Activated T-cell treated with anti-CD3 and anti-CD28 coated beads, Interleukin-2, amount 50 U/mL, for 4 hours (primary cell): Measurements from ENCODE around the gene AGBL4. TPM values are rescaled to one million over a fixed set of nuclear protein-coding genes. Genes with fewer than 3 reads are reported as not detected.

Source experiments
- ATAC-seq, 2 donors: fragments of 200-7000 bp; cut with Tn5 transposase; one replicate each; pipeline ENCODE4 v1.10.0; 2021
- DNase-seq: peaks from one replicate; pipeline ENCODE4 v3.0.0-alpha.2; 2020
- H3K27me3 Mint-ChIP-seq: one replicate; pipeline ENCODE4 v1.8.0; 2021; ENCODE audit warnings: low read depth, mixed read lengths
- H3K36me3 Mint-ChIP-seq: one replicate; pipeline ENCODE4 v1.8.0; 2022; ENCODE audit warnings: mixed read lengths; ENCODE audit not compliant: insufficient read depth
- H3K4me1 Mint-ChIP-seq: one replicate; pipeline ENCODE4 v1.8.0; 2021; ENCODE audit warnings: low read depth, mixed read lengths
- H3K4me3 Mint-ChIP-seq: one replicate; pipeline ENCODE4 v1.8.0; 2021; ENCODE audit warnings: mild to moderate bottlenecking, moderate library complexity, mixed read lengths
- H3K9me3 Mint-ChIP-seq: one replicate; pipeline ENCODE4 v1.8.0; 2021; ENCODE audit warnings: mixed read lengths
- total RNA-seq, 3 donors: library from RNA; stranded (reverse); gene quantifications; one replicate each; pipeline ENCODE4 v1.2.1, GENCODE V29; 2021

AGBL4 gene
- total RNA-seq, 3 donors from 2014 or later: not detected

DNA sequence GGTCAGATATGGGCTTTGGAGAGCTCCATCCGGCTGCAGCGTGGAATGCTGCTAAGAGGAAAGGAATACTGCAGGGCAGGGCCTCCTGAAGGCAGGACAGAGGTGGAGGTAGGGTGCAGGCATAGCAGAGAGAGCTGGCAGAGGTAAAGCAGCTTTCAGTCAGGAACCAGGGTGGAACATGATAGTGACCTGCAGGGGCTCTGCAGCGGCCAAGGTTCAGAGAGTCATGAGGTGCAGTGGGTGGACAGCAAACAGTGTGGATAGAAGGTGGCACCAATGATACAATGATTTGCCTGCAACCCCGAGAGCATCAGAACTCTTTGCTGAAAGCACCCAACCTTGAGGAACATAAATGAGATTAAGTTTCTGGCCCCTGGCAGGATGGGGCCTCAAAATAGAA, 1366.3 kb downstream of the AGBL4 start:
- ATAC-seq: no peak
- H3K36me3 Mint-ChIP-seq: no peaks in the 10 kb centered on the region
- H3K9me3 Mint-ChIP-seq: no peaks in the 10 kb centered on the region
- H3K4me1 Mint-ChIP-seq: no peaks in the 10 kb centered on the region
- peaks cover 8% of the 10 kb centered on the region for H3K27me3 Mint-ChIP-seq
- DNase-seq: no peak
- no peak overlapping the region for H3K4me3 Mint-ChIP-seq

DNA sequence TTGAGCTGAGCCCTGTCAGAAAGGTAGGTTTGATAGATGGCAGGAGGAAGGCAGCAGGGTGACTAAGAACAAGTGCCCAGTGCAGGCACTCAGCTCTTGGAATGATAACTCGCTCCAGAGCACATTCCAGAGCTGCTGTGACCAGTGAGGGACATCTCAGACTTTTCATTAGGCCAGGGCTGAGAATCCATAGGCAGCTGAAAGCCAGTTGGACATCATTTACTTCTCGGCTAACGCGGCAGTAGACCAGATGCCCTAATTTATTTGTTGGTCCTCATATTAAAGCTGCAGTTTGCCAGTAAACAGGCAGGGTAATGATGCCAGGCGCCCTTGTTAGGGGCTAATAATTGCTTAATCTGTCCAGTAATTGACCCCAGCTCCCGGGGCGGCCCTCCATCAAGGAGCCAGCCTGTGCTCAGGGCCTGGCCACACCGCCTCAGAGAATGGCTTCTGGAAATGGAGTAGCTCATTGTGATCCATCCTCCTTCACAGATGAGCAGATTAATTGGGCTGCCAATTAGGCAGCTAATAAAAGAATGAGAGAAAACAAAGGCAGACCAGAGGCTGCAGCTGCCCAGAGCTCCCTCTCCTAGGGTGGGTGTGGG, 1369.0 kb downstream of the AGBL4 start:
- ATAC-seq: no peak
- no peaks in the 10 kb centered on the region for H3K36me3 Mint-ChIP-seq
- no peaks in the 10 kb centered on the region for H3K4me1 Mint-ChIP-seq
- no peak for DNase-seq
- H3K4me3 Mint-ChIP-seq: no peak overlapping the region
- H3K27me3 Mint-ChIP-seq: peaks cover 13% of the 10 kb centered on the region
- no peaks in the 10 kb centered on the region for H3K9me3 Mint-ChIP-seq

DNA sequence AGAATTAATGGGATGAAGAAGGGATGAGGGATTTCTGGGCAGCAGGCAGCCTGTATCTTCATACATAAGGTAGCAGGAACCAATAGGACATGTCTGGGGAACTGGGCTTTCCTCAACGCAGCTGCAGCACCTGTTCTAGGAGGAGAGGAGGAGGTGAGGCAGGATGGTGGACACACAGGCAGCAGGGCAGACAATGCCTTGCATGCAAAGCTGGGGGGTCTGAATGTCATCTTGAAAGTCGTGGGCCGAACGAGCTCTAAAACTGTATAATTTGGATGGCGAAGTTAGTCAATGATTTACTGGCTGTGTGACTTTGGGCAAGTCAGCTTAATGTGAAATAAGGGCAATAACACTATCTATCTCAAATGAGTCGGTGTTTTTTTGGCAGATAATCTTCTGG, 1371.4 kb downstream of the AGBL4 start:
- H3K4me3 Mint-ChIP-seq: no peak overlapping the region
- no peaks in the 10 kb centered on the region for H3K36me3 Mint-ChIP-seq
- ATAC-seq (no peak), DNase-seq (no peak)
- peaks cover 13% of the 10 kb centered on the region for H3K27me3 Mint-ChIP-seq
- no peaks in the 10 kb centered on the region for H3K4me1 Mint-ChIP-seq
- no peaks in the 10 kb centered on the region for H3K9me3 Mint-ChIP-seq

DNA sequence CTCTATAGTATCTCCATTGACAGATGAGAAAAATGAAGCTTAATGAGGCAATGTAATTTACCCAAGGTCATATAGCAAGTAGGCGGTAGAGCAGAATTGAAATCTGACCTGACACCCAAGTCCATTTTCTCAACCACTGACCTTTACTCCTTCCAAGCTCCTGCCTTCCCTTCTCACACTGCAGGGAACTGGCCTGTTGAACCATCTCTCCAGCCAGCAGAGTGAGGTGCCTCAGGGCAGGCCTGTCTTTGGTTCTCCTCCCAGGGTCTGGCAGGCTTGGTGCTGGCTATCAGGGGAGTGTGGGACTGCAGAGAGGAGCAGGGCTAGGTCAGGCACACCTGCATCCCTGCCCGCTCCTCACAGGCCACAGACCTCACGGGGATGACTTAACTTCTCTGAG, 1373.9 kb downstream of the AGBL4 start:
- Mint-ChIP-seq H3K4me1 (no peaks in the 10 kb centered on the region), H3K9me3 (no peaks in the 10 kb centered on the region), H3K27me3 (peaks cover 15% of the 10 kb centered on the region), H3K4me3 (no peak overlapping the region), H3K36me3 (no peaks in the 10 kb centered on the region)
- DNase-seq (no peak), ATAC-seq (no peak)

DNA sequence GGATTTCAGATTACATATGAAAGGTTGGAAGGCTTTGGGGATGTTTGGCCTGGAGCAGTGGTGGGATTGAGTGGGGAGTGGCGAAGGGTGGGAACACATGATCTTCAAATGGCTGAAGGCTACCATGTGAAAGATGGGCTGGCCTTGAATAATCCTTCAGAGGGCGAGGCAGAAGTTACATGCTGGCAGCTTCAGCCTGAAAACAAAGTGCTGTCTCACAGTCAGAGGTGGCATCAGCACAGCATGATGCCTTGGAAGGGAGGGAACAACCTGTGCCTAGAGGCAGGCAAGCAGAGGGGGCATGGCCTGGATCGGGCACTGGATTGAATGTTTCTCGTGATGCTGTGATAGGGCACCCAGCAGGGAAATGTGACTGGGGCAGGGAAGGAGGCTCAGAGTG, 1377.9 kb downstream of the AGBL4 start:
- H3K4me1 Mint-ChIP-seq: no peaks in the 10 kb centered on the region
- no peak for ATAC-seq
- no peak overlapping the region for H3K4me3 Mint-ChIP-seq
- H3K36me3 Mint-ChIP-seq: no peaks in the 10 kb centered on the region
- DNase-seq: no peak
- peaks cover 5% of the 10 kb centered on the region for H3K27me3 Mint-ChIP-seq
- no peaks in the 10 kb centered on the region for H3K9me3 Mint-ChIP-seq

DNA sequence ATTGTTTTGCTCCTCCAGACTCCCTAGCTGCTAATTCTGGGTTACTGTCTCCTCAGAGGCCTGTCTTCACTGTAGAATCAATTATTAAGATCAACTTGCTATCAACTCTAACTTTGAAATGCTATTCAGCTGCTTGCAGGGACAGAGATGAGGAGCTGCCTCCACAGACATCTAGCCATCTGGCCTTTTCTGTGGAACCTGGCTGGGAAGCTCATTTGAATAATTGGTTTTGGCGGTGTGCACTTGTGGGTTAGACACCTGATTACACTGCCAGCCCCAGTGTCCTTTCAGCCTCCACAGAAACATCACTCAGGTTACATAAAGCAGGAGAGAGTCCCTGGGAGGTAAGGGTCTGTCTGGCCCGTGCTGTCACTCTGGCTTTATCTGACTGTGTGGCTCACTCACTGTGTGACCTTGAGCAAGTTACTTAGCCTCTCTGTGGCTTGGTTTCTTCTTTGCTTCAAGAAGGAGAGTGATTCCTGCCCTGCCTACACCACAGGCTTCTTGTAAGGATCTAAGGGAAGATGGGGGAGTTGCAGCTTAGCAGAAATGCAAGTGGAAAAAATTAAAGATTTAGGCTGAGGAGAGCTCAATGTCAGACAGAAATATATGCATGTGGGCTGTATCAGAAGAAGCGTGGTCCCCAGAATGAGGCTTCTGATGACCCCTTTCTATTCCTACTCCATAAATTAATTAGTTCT, 1378.7 kb downstream of the AGBL4 start:
- ATAC-seq (no peak), DNase-seq (no peak)
- H3K4me1 Mint-ChIP-seq: no peaks in the 10 kb centered on the region
- H3K36me3 Mint-ChIP-seq: no peaks in the 10 kb centered on the region
- no peaks in the 10 kb centered on the region for H3K9me3 Mint-ChIP-seq
- H3K4me3 Mint-ChIP-seq: no peak overlapping the region
- H3K27me3 Mint-ChIP-seq: peaks cover 5% of the 10 kb centered on the region

DNA sequence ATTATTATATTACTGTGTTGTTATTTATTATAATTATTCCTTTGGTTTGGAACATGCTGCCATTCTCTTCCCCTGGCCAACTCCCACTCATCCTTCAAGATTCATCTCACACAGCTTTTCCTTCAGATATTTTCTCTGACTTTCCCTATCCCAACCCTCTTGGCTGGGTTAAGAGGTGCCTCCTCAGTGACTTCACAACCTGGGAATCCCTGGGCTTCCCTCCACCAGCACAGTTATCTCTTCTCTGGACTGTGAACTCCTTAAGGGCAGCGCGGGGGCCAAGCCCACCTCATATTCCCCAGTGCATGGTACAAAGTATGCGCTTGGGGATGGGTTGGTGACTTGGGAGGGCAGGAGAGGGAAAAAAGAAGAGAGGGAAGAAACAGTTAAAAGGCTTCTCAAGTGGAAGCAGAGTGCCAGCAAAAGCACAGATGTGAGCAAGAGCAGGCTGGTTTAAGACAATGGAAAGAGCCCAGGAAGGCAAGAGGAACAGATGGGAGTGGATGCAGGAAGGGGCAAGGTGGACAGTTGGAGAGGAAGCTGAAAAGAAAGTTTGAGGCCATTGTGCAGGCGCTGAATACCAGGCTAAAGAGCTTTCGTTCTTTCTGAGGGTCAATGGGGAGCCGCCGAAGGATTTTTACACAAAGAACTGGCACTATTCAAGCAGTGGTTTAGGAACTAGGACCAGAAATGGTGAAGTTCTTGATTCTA, 1379.4 kb downstream of the AGBL4 start:
- no peaks in the 10 kb centered on the region for H3K4me1 Mint-ChIP-seq
- ATAC-seq: no peak
- H3K4me3 Mint-ChIP-seq: no peak overlapping the region
- no peak for DNase-seq
- H3K9me3 Mint-ChIP-seq: no peaks in the 10 kb centered on the region
- no peaks in the 10 kb centered on the region for H3K36me3 Mint-ChIP-seq
- H3K27me3 Mint-ChIP-seq: peaks cover 5% of the 10 kb centered on the region

DNA sequence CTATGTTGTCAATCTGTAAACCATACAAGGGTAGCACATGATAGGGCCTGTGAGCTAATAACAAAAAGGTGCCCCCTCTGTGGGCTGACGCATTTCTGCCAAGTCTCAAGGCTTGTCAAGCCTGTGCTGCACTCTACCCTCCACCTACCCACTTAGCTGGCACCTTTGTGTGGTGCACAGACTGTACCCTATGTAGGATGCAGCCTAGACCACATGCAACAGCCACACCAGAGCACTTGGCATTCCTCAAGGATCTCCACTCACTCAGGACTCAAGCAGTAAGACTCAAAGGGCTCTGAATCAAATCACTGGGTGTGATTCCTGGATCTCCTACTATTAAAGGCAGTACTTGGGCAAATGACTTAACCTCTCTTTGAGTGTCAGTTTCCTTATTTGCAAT, 1380.6 kb downstream of the AGBL4 start:
- Mint-ChIP-seq H3K27me3 (peaks cover 5% of the 10 kb centered on the region), H3K4me3 (no peak overlapping the region), H3K4me1 (no peaks in the 10 kb centered on the region), H3K9me3 (no peaks in the 10 kb centered on the region), H3K36me3 (no peaks in the 10 kb centered on the region)
- DNase-seq: no peak
- ATAC-seq: no peak

DNA sequence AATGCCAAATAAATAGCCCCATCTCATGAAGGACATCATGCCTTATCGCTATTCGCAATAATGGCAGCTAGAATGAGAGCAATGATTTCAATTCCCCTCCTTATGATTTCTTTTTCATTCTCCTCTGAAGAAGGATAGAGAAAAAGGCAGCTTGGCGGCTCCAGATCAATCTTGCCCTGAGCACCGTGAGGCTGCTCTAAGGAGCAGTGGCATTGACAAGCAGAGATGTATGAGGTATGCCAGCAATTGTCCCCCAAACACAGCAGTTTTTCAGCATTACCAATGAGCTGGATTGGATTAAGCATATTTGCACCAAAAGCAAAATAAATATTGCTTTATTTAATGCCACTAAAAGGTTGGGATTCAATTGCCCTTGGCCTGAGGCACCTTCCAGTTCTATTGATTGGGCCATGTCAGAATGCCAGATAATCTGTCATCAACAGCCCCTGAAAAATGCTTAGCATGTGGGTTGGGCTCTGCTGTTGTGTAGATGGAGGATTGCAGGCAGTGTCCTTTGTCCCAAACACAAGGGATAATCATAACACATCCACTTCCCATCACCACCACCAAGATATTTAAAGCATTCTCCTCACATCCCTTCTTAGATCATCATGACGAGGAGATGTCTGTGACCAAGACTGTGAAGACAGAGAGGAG, 1382.8 kb downstream of the AGBL4 start:
- DNase-seq (no peak), ATAC-seq (no peak)
- H3K4me3 Mint-ChIP-seq: no peak overlapping the region
- no peaks in the 10 kb centered on the region for H3K9me3 Mint-ChIP-seq
- no peaks in the 10 kb centered on the region for H3K36me3 Mint-ChIP-seq
- H3K27me3 Mint-ChIP-seq: peaks cover 5% of the 10 kb centered on the region
- H3K4me1 Mint-ChIP-seq: no peaks in the 10 kb centered on the region

DNA sequence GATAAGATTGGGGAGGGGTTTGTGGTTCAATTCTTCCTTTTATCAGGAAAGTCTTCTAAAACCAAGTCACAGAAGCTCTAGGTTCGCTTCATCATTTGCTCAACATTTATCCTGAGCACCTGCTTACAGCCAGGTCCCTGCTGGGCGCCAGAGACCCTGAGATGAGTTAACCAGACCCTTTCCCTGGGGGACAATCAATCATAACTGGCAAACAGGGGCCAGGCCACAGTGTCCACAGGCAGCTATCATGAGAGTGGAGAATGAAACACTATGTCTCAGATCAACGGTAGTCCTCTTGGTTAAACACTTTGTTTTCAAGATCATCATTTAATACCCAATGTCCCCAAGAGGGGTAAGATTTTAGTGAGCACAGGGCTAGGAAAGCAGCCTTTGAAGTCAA, 1393.9 kb downstream of the AGBL4 start:
- Mint-ChIP-seq H3K9me3 (no peaks in the 10 kb centered on the region), H3K36me3 (no peaks in the 10 kb centered on the region), H3K27me3 (no peaks in the 10 kb centered on the region), H3K4me1 (no peaks in the 10 kb centered on the region), H3K4me3 (no peak overlapping the region)
- ATAC-seq: no peak
- DNase-seq: no peak

DNA sequence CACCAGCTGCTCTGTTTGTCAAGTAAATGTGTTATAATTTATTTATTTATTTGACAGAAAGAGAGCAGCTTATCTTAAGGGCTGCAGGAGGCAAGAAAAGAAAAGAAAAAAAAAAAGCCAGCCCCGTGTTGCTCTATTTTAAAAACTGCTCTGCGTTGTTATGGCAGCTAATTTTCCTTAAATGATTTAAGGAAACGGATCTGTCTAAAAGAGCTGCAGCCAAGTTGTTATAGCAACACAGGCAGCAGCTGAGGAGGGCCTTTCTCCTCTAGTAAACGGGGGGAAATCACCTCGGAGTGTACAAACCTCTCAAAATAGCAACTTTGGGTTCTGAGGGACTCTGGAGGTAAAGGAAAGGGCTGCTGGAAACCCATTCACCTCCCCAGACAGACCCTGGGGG, 1396.3 kb downstream of the AGBL4 start:
- Mint-ChIP-seq H3K4me1 (no peaks in the 10 kb centered on the region), H3K4me3 (no peak overlapping the region), H3K9me3 (no peaks in the 10 kb centered on the region), H3K36me3 (no peaks in the 10 kb centered on the region), H3K27me3 (no peaks in the 10 kb centered on the region)
- DNase-seq (no peak), ATAC-seq (no peak)

DNA sequence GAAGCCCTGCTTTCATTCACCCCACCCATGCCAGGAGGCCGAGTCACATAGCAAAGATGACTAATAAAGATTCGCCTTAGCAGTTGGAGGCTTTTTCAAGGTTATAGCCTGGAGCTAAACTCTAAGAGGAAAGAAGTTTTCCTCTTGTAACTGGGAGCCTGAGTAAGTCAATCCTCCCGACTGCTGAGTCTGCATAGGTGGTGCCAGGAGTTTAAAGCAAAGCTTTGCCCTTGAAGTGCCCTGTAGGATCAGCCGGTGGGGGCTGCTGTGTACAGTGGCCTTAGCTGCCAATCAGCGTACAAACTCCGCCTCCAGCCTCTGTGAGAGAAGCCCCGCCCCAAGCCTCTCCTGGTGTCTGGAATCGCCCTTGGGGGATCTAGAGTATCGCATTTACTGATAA, 1404.2 kb downstream of the AGBL4 start:
- ATAC-seq: no peak
- H3K9me3 Mint-ChIP-seq: no peaks in the 10 kb centered on the region
- H3K36me3 Mint-ChIP-seq: no peaks in the 10 kb centered on the region

DNA sequence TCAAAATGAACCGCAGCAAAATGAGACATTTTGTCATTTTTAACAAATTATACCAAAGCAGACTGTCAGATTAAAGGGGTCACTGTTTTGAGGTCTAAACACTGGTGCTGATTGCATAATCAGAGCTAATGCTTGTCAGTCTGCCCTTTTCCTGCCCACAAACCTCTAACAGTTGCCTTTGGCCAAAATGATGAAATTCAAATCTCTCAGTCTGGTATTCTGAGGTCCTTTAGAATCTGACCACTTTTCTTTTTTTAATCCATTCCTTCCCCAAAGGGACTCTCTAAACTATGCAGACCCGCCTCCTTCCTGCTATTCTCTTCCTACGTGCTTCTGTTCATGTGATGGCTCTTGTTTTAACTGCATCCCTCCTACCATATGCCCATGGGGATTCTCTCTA, 1406.5 kb downstream of the AGBL4 start:
- Mint-ChIP-seq H3K27me3 (peaks cover 7% of the 10 kb centered on the region), H3K4me3 (no peak overlapping the region), H3K9me3 (no peaks in the 10 kb centered on the region), H3K36me3 (no peaks in the 10 kb centered on the region), H3K4me1 (no peaks in the 10 kb centered on the region)
- ATAC-seq (no peak), DNase-seq (no peak)

More for the DNA sequence above, 1404.2 kb downstream of the AGBL4 start:
- no peak overlapping the region for H3K4me3 Mint-ChIP-seq
- peaks cover 5% of the 10 kb centered on the region for H3K27me3 Mint-ChIP-seq
- H3K4me1 Mint-ChIP-seq: no peaks in the 10 kb centered on the region
- no peak for DNase-seq

DNA sequence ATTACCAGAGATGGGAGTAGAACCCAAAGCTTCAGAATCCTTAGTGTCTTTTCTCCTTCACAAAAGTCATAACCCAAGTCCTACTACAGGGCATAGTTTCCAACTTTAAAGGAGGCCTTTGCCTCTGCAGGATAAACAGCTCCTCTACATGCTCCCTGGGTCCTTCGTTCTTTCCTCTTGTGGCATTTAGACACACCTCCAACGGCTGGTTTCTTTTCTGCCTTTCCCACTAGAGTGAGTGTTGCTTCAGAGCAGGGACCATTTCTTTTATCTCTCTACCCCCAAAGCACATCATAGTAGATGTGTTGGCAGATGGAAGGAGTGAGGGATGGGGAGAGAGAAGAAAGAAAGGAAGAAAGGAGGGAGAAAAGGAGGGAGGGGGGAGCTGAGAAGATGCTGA, 1407.0 kb downstream of the AGBL4 start:
- H3K4me1 Mint-ChIP-seq: no peaks in the 10 kb centered on the region
- DNase-seq (no peak), ATAC-seq (no peak)
- peaks cover 7% of the 10 kb centered on the region for H3K27me3 Mint-ChIP-seq
- no peaks in the 10 kb centered on the region for H3K36me3 Mint-ChIP-seq
- H3K4me3 Mint-ChIP-seq: no peak overlapping the region
- H3K9me3 Mint-ChIP-seq: no peaks in the 10 kb centered on the region

DNA sequence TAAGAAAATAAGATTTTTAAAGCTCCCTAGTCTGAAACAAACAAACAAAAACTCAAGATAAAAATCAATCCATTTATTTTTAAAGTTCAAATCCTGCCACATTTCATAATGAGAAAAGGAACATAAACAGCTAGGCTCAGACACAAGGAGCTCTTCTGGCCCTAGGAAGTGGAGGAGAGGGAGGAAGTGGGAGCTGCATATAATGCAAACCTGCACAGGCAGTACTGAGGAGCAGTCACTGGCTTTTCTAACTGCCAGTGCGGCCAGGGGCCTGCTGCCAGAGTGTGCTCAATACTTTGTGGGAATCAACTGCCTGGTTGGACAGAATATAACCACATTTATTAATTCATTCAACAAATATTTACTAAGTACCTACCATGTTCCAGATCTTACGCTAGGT, 1411.9 kb downstream of the AGBL4 start:
- ATAC-seq (no peak), DNase-seq (no peak)
- Mint-ChIP-seq H3K36me3 (no peaks in the 10 kb centered on the region), H3K9me3 (no peaks in the 10 kb centered on the region), H3K27me3 (peaks cover 1% of the 10 kb centered on the region), H3K4me3 (no peak overlapping the region), H3K4me1 (no peaks in the 10 kb centered on the region)
